22Rv1 (cell line): Measurements from ENCODE around the gene MACF1.

Source experiments
- H3K27ac ChIP-seq: fragments of 450-650 bp; 2 replicates; pipeline ENCODE4 v1.5.1; 2017
- CTCF ChIP-seq: fragments of 450-650 bp; IDR thresholded peaks from 2 replicates; pipeline ENCODE4 v1.5.1; 2017; ENCODE audit warnings: mild to moderate bottlenecking
- ZFX ChIP-seq: fragments of 450-650 bp; IDR thresholded peaks from 2 replicates; pipeline ENCODE4 v1.6.1; 2017; ENCODE audit warnings: antibody characterized with exemption, borderline replicate concordance

Gene MACF1

DNA sequence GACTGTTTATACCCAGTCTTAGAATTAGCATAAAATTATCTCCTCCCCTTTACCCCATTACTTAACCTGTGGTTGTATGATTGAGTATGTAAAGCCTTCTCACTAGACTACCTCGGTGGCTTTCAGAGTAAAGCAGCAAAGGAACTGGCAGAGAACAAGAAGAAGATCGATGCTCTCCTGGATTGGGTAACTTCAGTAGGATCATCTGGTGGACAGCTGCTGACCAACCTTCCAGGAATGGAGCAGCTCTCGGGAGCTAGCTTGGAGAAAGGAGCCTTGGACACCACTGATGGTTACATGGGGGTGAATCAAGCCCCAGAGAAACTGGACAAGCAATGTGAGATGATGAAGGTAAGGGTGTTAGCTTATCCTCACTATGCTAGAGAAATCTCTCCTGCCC is 148.4 kb downstream of the MACF1 start:
- TF ChIP-seq CTCF (no peak), ZFX (no peak)
- no peak overlapping the region for H3K27ac ChIP-seq

DNA sequence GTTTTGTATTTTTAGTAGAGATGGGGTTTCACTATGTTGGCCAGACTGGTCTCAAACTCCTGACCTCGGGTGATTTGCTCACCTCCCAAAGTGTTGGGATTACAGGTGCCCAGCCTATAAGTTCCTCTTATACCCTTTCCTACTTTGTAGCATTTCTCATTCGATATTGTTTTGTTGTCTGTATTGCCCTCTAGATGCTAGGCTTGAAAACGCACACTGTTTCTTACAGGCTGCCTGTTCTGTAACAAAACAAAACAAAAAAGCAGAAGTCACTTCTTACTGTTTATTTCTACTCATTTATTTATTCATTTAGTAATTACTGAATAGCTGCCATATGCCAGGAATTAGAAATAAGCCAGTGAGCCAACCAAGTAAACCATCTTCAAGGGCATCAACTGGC is 150.1 kb downstream of the MACF1 start:
- TF ChIP-seq ZFX (no peak), CTCF (no peak)
- H3K27ac ChIP-seq: no peak overlapping the region

GRCh38 chr1:39358491-39358890 is 154.0 kb downstream of the MACF1 start:
- no peak for TF ChIP-seq ZFX
- no peak for TF ChIP-seq CTCF
- H3K27ac ChIP-seq: no peak overlapping the region

GRCh38 chr1:39359028-39359570 is 154.6 kb downstream of the MACF1 start:
- H3K27ac ChIP-seq: no peak overlapping the region
- TF ChIP-seq CTCF (no peak), ZFX (no peak)

- H3K27ac ChIP-seq: no peak overlapping the region
- TF ChIP-seq ZFX (no peak), CTCF (no peak)
Observed at GRCh38 chr1:39360731-39361130, 156.2 kb downstream of the MACF1 start.

DNA sequence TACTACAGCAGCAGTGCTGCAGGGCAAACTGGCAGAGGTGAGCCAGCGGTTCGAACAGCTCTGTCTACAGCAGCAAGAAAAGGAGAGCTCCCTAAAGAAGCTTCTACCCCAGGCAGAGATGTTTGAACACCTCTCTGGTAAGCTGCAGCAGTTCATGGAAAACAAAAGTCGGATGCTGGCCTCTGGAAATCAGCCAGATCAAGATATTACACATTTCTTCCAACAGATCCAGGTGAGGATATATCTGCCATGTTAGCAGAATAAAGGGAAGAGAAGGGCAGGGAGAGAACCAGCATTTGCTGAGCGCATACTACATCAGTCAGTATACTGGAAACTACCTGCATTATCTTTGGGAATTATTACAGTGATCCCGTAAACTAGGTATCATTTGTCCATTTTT is 157.0 kb downstream of the MACF1 start:
- H3K27ac ChIP-seq: no peak overlapping the region
- TF ChIP-seq ZFX (no peak), CTCF (no peak)

DNA sequence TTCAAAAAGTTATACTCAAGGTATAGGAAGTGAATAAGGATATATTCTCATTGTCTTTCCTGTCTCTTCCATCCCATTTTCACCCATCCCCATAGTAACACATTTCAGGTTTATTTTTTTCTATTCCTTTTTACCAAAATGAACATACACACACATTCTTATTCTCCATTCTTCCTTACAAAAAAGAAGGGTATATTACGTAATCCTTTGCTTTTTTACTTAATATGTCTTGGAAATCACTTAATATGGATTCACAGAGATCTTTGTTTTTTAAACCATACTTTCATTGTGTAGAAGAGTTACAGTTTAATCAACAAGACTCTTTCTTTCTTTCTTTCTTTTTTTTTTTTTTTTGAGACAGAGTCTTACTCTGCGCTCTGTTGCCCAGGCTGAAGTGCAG is 158.8 kb downstream of the MACF1 start:
- no peak overlapping the region for H3K27ac ChIP-seq
- TF ChIP-seq CTCF: no peak
- TF ChIP-seq ZFX: no peak
